Neural cell (in vitro differentiated cells): ENCODE measurements around the gene C1QTNF1. TPM values are rescaled to one million over a fixed set of nuclear protein-coding genes. Genes with fewer than 3 reads are reported as not detected.

ENCODE experiments used
- H2AFZ ChIP-seq: fragments of 200-600, 300-800 bp; sonication (generic), shearing (Covaris generic); 2 replicates; pipeline ENCODE4 v1.6.0; 2014; ENCODE audit warnings: low read depth, mild to moderate bottlenecking, antibody characterized with exemption, low read length, moderate library complexity
- H3F3A ChIP-seq: fragments of 200-600 bp; shearing (Covaris generic); 2 replicates; pipeline ENCODE4 v1.6.1; 2016; ENCODE audit warnings: mild to moderate bottlenecking, moderate library complexity, mixed read lengths, antibody characterized with exemption, low read length; ENCODE audit not compliant: insufficient read depth, poor library complexity, severe bottlenecking
- H3K27ac ChIP-seq: fragments of 200-600, 300-800 bp; sonication (generic), shearing (Covaris generic); 2 replicates; pipeline ENCODE4 v1.5.1; 2014; ENCODE audit warnings: mild to moderate bottlenecking, low read length, moderate library complexity
- H3K27me3 ChIP-seq: fragments of 300-800, 200-600 bp; sonication (generic), shearing (Covaris generic); 2 replicates; pipeline ENCODE4 v1.6.0; 2014; ENCODE audit warnings: mild to moderate bottlenecking, low read depth, low read length, moderate library complexity; ENCODE audit not compliant: insufficient read depth
- H3K36me3 ChIP-seq: fragments of 300-800, 200-600 bp; sonication (generic), shearing (Covaris generic); 2 replicates; pipeline ENCODE4 v1.5.1; 2014; ENCODE audit warnings: mild to moderate bottlenecking, antibody characterized with exemption, low read length, moderate library complexity; ENCODE audit not compliant: insufficient read depth
- H3K4me2 ChIP-seq: fragments of 300-800, 200-600 bp; sonication (generic), shearing (Covaris generic); 2 replicates; pipeline ENCODE4 v1.6.0; 2014; ENCODE audit warnings: mild to moderate bottlenecking, low read length
- H3K4me3 ChIP-seq: fragments of 300-800, 200-600 bp; sonication (generic), shearing (Covaris generic); 2 replicates; pipeline ENCODE4 v1.5.1; 2014; ENCODE audit warnings: mild to moderate bottlenecking, low read length, moderate library complexity
- H3K79me2 ChIP-seq: fragments of 200-600 bp; shearing (Covaris generic); replicated peaks from 2 replicates; pipeline ENCODE4 v1.6.0; 2014; ENCODE audit warnings: mild to moderate bottlenecking, low read length, moderate library complexity; ENCODE audit not compliant: insufficient read depth
- H3K9ac ChIP-seq: fragments of 300-800, 200-600 bp; sonication (generic), shearing (Covaris generic); 2 replicates; pipeline ENCODE4 v1.6.1; 2016; ENCODE audit warnings: mild to moderate bottlenecking, low read length, mixed read lengths
- H3K9me2 ChIP-seq: fragments of 200-600 bp; shearing (Covaris generic); 2 replicates; pipeline ENCODE4 v1.6.1; 2016; ENCODE audit warnings: mild to moderate bottlenecking, low read length, mixed read lengths; ENCODE audit not compliant: insufficient read depth
- H3K9me3 ChIP-seq: fragments of 200-600, 300-800 bp; sonication (generic), shearing (Covaris generic); 2 replicates; pipeline ENCODE4 v1.6.1; 2016; ENCODE audit warnings: mild to moderate bottlenecking, mixed run types, low read length, moderate library complexity, mixed read lengths
- H4K20me1 ChIP-seq: fragments of 200-600 bp; shearing (Covaris generic); 2 replicates; pipeline ENCODE4 v1.6.1; 2016; ENCODE audit warnings: mild to moderate bottlenecking, mixed run types; ENCODE audit not compliant: insufficient read depth
- EP300 ChIP-seq: fragments of 450-650 bp; conservative IDR thresholded peaks from 2 replicates; pipeline ENCODE4 v1.6.1; 2014; ENCODE audit warnings: antibody characterized with exemption, mild to moderate bottlenecking, moderate library complexity; ENCODE audit not compliant: poor library complexity, severe bottlenecking
- EZH2 ChIP-seq: fragments of 200-600, 300-800 bp; shearing (Covaris generic), sonication (generic); IDR thresholded peaks from 2 replicates; pipeline ENCODE4 v1.6.1; 2014; ENCODE audit warnings: antibody characterized with exemption, low read length, borderline replicate concordance, mild to moderate bottlenecking; ENCODE audit not compliant: insufficient read depth, poor library complexity, severe bottlenecking
- MXI1 ChIP-seq: fragments of 450-650 bp; conservative IDR thresholded peaks from 2 replicates; pipeline ENCODE4 v1.6.1; 2014; ENCODE audit warnings: antibody characterized with exemption, mild to moderate bottlenecking; ENCODE audit not compliant: poor library complexity, severe bottlenecking
- POLR2AphosphoS5 ChIP-seq: IDR thresholded peaks from 2 replicates; pipeline ENCODE4 v1.6.1; 2012
- RAD21 ChIP-seq: fragments of 450-650 bp; conservative IDR thresholded peaks from 2 replicates; pipeline ENCODE4 v1.6.1; 2014; ENCODE audit warnings: antibody characterized with exemption, mild to moderate bottlenecking, moderate library complexity
- SMC3 ChIP-seq: fragments of 450-650 bp; conservative IDR thresholded peaks from 2 replicates; pipeline ENCODE4 v1.6.1; 2014; ENCODE audit warnings: antibody characterized with exemption, mild to moderate bottlenecking, moderate library complexity; ENCODE audit not compliant: poor library complexity
- TAF1 ChIP-seq: IDR thresholded peaks from 2 replicates; pipeline ENCODE4 v1.6.1; 2012; ENCODE audit warnings: low read depth
- polyA plus RNA-seq: library from polyadenylated mRNA; depleted of rRNA; stranded (reverse); fragments of >200 nt; gene quantifications from 2 replicates; pipeline ENCODE4 v1.2.3, GENCODE V29; 2014
- TF ChIP-seq, protein P1 (sequence below): IDR thresholded peaks from 2 replicates; pipeline ENCODE4 v1.6.1; 2012; ENCODE audit warnings: borderline replicate concordance
- TF ChIP-seq, protein P2 (sequence below): fragments of 450-650 bp; IDR thresholded peaks from 2 replicates; pipeline ENCODE4 v1.5.1; 2014; ENCODE audit warnings: antibody characterized with exemption, mild to moderate bottlenecking, moderate library complexity; ENCODE audit not compliant: poor library complexity, severe bottlenecking

C1QTNF1 gene
- polyA plus RNA-seq, 1 donor from 2014 or later = 0.16 TPM

DNA sequence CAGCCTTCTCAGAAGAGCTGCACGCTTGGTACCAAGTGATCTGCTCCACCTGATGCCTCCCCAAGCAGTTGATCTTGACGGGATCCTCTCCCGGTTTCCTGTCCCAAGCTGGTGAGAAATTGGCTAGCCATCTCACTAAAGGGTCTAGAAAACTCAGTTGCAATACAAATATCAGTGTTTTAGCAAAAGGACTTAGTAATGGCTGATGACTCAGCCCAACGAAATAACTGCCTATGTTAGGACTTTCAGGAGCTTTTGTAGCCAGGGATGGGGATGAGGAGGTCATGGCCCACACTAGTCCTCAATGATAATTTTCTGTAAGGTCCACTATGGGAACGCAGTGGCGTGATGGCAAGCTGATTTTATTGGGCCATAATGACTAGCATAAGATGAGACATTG is 27.3 kb downstream of the C1QTNF1 start:
- H3K4me2 ChIP-seq = no peak overlapping the region
- H3K9me3 ChIP-seq = peaks cover 5% of the 10 kb centered on the region
- H3K9me2 ChIP-seq = no peaks in the 10 kb centered on the region
- H3K27me3 ChIP-seq = no peaks in the 10 kb centered on the region
- H3K4me3 ChIP-seq = no peak overlapping the region
- H4K20me1 ChIP-seq = no peaks in the 10 kb centered on the region
- H3K79me2 ChIP-seq = no peaks in the 10 kb centered on the region
- no peak overlapping the region for H3K27ac ChIP-seq
- no peaks in the 10 kb centered on the region for H3K36me3 ChIP-seq
- TF ChIP-seq EZH2 (no peak), EP300 (no peak), MXI1 (no peak), SMC3 (no peak), TAF1 (no peak), POLR2AphosphoS5 (no peak), RAD21 (no peak)
- TF ChIP-seq, protein P1, sequence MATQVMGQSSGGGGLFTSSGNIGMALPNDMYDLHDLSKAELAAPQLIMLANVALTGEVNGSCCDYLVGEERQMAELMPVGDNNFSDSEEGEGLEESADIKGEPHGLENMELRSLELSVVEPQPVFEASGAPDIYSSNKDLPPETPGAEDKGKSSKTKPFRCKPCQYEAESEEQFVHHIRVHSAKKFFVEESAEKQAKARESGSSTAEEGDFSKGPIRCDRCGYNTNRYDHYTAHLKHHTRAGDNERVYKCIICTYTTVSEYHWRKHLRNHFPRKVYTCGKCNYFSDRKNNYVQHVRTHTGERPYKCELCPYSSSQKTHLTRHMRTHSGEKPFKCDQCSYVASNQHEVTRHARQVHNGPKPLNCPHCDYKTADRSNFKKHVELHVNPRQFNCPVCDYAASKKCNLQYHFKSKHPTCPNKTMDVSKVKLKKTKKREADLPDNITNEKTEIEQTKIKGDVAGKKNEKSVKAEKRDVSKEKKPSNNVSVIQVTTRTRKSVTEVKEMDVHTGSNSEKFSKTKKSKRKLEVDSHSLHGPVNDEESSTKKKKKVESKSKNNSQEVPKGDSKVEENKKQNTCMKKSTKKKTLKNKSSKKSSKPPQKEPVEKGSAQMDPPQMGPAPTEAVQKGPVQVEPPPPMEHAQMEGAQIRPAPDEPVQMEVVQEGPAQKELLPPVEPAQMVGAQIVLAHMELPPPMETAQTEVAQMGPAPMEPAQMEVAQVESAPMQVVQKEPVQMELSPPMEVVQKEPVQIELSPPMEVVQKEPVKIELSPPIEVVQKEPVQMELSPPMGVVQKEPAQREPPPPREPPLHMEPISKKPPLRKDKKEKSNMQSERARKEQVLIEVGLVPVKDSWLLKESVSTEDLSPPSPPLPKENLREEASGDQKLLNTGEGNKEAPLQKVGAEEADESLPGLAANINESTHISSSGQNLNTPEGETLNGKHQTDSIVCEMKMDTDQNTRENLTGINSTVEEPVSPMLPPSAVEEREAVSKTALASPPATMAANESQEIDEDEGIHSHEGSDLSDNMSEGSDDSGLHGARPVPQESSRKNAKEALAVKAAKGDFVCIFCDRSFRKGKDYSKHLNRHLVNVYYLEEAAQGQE = no peak
- TF ChIP-seq, protein P2, sequence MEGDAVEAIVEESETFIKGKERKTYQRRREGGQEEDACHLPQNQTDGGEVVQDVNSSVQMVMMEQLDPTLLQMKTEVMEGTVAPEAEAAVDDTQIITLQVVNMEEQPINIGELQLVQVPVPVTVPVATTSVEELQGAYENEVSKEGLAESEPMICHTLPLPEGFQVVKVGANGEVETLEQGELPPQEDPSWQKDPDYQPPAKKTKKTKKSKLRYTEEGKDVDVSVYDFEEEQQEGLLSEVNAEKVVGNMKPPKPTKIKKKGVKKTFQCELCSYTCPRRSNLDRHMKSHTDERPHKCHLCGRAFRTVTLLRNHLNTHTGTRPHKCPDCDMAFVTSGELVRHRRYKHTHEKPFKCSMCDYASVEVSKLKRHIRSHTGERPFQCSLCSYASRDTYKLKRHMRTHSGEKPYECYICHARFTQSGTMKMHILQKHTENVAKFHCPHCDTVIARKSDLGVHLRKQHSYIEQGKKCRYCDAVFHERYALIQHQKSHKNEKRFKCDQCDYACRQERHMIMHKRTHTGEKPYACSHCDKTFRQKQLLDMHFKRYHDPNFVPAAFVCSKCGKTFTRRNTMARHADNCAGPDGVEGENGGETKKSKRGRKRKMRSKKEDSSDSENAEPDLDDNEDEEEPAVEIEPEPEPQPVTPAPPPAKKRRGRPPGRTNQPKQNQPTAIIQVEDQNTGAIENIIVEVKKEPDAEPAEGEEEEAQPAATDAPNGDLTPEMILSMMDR = no peak
- H2AFZ ChIP-seq = no peak overlapping the region
- H3K9ac ChIP-seq = no peak overlapping the region
- no peaks in the 10 kb centered on the region for H3F3A ChIP-seq

DNA sequence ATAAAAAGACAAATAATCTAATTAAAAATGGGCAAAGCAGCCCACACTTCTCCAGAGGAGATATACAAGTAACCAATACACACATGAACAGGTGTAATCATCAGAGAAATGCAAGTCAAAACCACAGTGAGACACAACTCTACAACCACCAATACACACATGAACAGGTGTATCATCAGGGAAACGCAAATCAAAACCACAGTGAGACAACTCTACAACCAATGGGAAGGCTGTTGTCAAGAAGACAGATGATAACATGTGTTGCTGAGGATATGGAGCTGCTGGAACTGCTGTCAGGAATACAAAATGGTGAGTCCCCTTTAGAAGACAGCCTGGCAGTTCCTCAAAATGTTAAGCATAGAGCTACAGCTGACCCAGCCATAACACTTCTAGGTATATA is 28.2 kb downstream of the C1QTNF1 start:
- Histone ChIP-seq H3K27me3 (no peaks in the 10 kb centered on the region), H3F3A (no peaks in the 10 kb centered on the region), H3K79me2 (no peaks in the 10 kb centered on the region), H4K20me1 (no peaks in the 10 kb centered on the region), H3K27ac (no peak overlapping the region), H3K4me2 (no peak overlapping the region), H3K4me3 (no peak overlapping the region), H3K9me2 (no peaks in the 10 kb centered on the region), H3K9me3 (peaks cover 5% of the 10 kb centered on the region), H3K9ac (no peak overlapping the region), H2AFZ (no peak overlapping the region), H3K36me3 (no peaks in the 10 kb centered on the region)
- no peak for TF ChIP-seq MXI1
- TF ChIP-seq SMC3 = no peak
- no peak for TF ChIP-seq TAF1
- no peak for TF ChIP-seq POLR2AphosphoS5
- no peak for TF ChIP-seq EZH2
- TF ChIP-seq, protein P2 = no peak
- TF ChIP-seq EP300 = no peak
- TF ChIP-seq, protein P1 = no peak
- no peak for TF ChIP-seq RAD21
